WI38 (cell line): ENCODE results near the gene UPF1.

Source experiments
- H3K4me3 ChIP-seq: 2 replicates; pipeline ENCODE4 v1.5.1; 2011; ENCODE audit warnings: low read depth, mild to moderate bottlenecking, control low read depth, low read length
- TF ChIP-seq, protein P1 (sequence below): IDR thresholded peaks from 2 replicates; pipeline ENCODE4 v1.5.1; 2012; ENCODE audit warnings: low read depth, mild to moderate bottlenecking, control low read depth, low read length

Gene UPF1

DNA sequence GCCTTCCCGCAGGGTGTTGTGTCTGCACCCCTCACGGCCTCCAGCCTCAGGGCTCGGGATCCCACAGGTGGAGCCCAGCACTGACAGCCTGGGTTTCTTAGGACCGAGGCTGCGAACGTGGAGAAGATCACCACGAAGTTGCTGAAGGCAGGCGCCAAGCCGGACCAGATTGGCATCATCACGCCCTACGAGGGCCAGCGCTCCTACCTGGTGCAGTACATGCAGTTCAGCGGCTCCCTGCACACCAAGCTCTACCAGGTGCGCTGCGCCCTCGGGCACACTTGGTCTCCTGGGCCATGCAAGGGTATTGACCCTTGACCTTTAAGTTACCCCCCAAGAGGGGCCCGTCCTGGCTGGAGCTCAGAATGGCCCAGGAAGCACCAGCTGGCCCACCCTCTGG is 29.0 kb downstream of the UPF1 start:
- TF ChIP-seq, protein P1, sequence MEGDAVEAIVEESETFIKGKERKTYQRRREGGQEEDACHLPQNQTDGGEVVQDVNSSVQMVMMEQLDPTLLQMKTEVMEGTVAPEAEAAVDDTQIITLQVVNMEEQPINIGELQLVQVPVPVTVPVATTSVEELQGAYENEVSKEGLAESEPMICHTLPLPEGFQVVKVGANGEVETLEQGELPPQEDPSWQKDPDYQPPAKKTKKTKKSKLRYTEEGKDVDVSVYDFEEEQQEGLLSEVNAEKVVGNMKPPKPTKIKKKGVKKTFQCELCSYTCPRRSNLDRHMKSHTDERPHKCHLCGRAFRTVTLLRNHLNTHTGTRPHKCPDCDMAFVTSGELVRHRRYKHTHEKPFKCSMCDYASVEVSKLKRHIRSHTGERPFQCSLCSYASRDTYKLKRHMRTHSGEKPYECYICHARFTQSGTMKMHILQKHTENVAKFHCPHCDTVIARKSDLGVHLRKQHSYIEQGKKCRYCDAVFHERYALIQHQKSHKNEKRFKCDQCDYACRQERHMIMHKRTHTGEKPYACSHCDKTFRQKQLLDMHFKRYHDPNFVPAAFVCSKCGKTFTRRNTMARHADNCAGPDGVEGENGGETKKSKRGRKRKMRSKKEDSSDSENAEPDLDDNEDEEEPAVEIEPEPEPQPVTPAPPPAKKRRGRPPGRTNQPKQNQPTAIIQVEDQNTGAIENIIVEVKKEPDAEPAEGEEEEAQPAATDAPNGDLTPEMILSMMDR: no peak
- no peak overlapping the region for H3K4me3 ChIP-seq

DNA sequence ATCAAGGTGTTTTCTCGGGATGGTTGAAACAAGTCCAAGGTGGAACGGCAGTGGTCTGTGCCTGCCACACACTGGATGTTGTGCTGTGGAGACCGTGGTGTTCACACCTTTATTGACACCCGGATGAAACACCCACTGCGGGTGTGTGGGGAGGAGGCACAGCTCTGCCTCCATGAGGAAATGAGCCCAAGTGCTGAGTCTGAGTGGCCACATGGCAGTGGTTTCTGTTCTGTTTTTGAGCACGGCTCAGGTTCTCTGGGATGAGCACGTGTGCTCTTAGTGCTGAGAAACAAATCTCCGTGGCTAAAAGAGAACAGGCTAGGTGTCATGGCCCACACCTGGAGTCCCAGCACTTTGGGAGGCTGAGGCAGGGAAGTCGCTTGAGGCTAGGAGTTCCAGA is 29.5 kb downstream of the UPF1 start:
- no peak overlapping the region for H3K4me3 ChIP-seq
- TF ChIP-seq, protein P1: no peak

DNA sequence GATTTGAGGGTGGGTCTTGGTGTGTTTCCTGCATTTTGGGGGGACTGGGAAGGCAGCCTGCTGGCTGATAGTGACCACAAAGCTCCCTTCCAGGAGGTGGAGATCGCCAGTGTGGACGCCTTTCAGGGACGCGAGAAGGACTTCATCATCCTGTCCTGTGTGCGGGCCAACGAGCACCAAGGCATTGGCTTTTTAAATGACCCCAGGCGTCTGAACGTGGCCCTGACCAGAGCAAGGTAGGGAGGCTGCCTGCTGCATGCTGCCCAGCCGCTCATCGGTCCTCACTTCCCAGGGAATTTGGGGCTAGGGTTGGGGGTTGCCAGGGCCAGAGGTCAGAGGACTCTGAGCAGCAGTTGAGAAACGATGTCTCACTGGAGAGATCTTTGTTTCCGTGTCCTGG is 30.2 kb downstream of the UPF1 start:
- H3K4me3 ChIP-seq: no peak overlapping the region

DNA sequence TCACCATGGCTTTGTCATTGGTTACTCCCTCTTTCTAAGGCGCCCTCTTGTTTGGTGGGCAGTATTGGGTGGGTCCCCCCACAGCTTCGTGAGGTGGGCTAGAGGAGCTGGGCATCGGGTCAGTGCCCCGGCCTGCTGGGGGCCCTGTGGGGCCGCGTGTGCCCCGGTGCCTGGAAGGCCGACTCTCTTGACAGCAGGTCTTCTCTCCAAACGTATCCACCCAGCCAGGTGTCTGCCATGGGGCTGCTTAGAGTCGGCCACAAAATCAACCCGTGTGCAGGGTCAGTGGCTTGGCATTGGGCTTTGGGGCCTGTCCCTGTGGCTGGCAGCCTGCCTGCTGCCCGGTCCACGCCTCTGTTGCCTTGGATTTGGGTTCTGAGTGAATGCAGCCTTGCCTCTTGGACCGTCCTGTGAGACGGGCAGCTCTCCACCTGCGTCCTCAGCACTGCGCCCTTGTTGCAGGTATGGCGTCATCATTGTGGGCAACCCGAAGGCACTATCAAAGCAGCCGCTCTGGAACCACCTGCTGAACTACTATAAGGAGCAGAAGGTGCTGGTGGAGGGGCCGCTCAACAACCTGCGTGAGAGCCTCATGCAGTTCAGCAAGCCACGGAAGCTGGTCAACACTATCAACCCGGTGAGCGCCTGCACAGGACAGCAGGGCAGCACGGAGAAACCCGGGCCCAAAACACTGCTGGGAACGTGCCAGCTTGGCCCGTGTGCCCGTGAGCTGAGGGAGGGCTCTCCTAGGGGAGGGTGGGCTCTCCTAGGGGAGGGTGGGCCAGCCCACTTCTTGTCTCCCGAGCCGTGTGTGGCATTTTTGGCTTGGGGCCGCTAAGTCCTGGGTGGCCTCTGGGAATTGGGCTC is 31.4 kb downstream of the UPF1 start:
- H3K4me3 ChIP-seq: no peak overlapping the region
- TF ChIP-seq, protein P1: no peak

More for the DNA sequence above, 30.2 kb downstream of the UPF1 start:
- TF ChIP-seq, protein P1: no peak

DNA sequence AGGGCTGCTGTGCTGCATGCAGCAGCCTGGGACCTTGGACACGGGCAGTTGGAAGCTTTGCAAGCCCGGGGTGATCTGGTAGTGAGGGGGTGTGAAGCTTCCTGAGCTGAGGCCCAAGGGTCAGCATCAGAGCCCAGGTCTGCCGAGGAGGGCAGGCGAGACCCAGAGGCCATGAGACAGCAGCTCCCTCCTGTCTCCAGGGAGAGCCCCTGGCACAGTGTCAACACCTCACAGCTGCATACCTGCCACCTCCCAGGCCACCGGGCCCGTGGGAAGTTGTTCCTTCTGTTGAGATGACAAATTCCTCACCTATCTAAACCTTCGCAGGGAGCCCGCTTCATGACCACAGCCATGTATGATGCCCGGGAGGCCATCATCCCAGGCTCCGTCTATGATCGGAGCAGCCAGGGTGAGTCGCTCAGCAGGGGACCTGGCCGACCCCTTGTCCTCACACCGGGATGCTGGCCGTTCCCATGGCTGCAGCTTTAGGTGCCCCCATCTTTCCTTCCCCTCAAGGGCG is 32.1 kb downstream of the UPF1 start:
- H3K4me3 ChIP-seq: no peak overlapping the region
- TF ChIP-seq, protein P1: no peak

DNA sequence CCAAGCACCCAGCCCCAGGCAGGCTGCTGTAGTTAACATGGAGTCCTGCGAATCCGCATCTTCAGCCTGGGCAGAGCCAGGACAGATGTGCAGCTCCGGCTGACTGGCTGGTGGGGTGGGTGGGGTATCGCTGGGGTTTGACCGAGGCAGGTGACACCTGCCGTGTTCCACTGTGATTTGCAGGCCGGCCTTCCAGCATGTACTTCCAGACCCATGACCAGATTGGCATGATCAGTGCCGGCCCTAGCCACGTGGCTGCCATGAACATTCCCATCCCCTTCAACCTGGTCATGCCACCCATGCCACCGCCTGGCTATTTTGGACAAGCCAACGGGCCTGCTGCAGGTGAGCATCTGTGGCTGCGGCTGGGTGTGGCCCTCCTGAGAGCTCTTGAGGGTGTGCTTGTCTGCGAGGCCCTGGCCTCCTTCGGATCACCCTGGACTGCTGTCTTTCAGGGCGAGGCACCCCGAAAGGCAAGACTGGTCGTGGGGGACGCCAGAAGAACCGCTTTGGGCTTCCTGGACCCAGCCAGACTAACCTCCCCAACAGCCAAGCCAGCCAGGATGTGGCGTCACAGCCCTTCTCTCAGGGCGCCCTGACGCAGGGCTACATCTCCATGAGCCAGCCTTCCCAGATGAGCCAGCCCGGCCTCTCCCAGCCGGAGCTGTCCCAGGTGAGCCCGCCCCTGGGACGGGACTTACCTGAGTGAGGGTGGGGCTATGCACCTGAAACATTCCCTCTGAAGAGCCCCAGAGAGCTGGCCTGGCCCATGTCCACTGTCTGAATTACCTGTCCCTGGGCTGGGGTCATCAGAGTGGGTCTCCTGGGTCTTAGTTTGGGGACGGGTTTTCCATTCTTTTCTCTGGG is 33.6 kb downstream of the UPF1 start:
- no peak overlapping the region for H3K4me3 ChIP-seq
- TF ChIP-seq, protein P1: no peak
